ENCODE measurements around the gene HECTD1.
"Not testable (repeated sequence)": the region's sequence is repeated elsewhere in the genome, so short reads cannot be mapped to it uniquely, and the experiment has no call there.

The HECTD1 gene

GRCh38 chr14:31097081-31097480 lies 110.5 kb downstream of the HECTD1 start:
- Histone ChIP-seq H3K4me2 (no peak overlapping the region), H3K4me1 (no peaks in the 10 kb centered on the region), H3K27ac (no peak overlapping the region), H3K27me3 (no peaks in the 10 kb centered on the region), H4K20me1 (no peaks in the 10 kb centered on the region), H3K9me3 (no peaks in the 10 kb centered on the region), H3K36me3 (peaks cover 60% of the 10 kb centered on the region), H3K4me3 (no peak overlapping the region), H3K9ac (no peak overlapping the region)
- TF ChIP-seq Cebpa-rat (IDR thresholded peaks at IDR 0.05): no peak

GRCh38 chr14:31096255-31096654 lies 111.3 kb downstream of the HECTD1 start:
- H3K27ac ChIP-seq: no peak overlapping the region
- H3K9ac ChIP-seq: no peak overlapping the region
- H3K4me2 ChIP-seq: no peak overlapping the region
- no peaks in the 10 kb centered on the region for H3K27me3 ChIP-seq
- H3K36me3 ChIP-seq: peaks cover 53% of the 10 kb centered on the region
- TF ChIP-seq Cebpa-rat (IDR thresholded peaks at IDR 0.05): no peak
- no peaks in the 10 kb centered on the region for H4K20me1 ChIP-seq
- H3K4me1 ChIP-seq: no peaks in the 10 kb centered on the region
- H3K9me3 ChIP-seq: no peaks in the 10 kb centered on the region
- no peak overlapping the region for H3K4me3 ChIP-seq

- H3K27me3 ChIP-seq, H3K4me3 ChIP-seq, H4K20me1 ChIP-seq, H3K27ac ChIP-seq, H3K9ac ChIP-seq, H3K4me1 ChIP-seq, H3K4me2 ChIP-seq, H3K9me3 ChIP-seq: not testable (repeated sequence)
- H3K36me3 ChIP-seq: peaks cover 49% of the 10 kb centered on the region
Observed at GRCh38 chr14:31095817-31096216, 111.8 kb downstream of the HECTD1 start.

GRCh38 chr14:31093884-31094839 lies 113.4 kb downstream of the HECTD1 start:
- not testable (repeated sequence) for H3K27ac ChIP-seq, H3K4me2 ChIP-seq, H3K4me3 ChIP-seq, H3K9ac ChIP-seq, H3K9me3 ChIP-seq, H3K27me3 ChIP-seq, H3K4me1 ChIP-seq, H4K20me1 ChIP-seq
- peaks cover 32% of the 10 kb centered on the region for H3K36me3 ChIP-seq

GRCh38 chr14:31092160-31092708 lies 115.4 kb downstream of the HECTD1 start:
- Histone ChIP-seq H3K27me3 (no peaks in the 10 kb centered on the region), H4K20me1 (no peaks in the 10 kb centered on the region), H3K36me3 (peaks cover 13% of the 10 kb centered on the region; the same call in 1 of the 2 replicates), H3K9ac (no peak overlapping the region), H3K4me3 (no peak overlapping the region), H3K9me3 (no peaks in the 10 kb centered on the region), H3K4me2 (no peak overlapping the region), H3K27ac (no peak overlapping the region), H3K4me1 (no peaks in the 10 kb centered on the region)
- TF ChIP-seq Cebpa-rat (IDR thresholded peaks at IDR 0.05): no peak

GRCh38 chr14:31090883-31091764 lies 116.5 kb downstream of the HECTD1 start:
- Histone ChIP-seq H3K4me3 (no peak overlapping the region), H3K4me1 (no peaks in the 10 kb centered on the region), H3K27me3 (no peaks in the 10 kb centered on the region), H3K9me3 (no peaks in the 10 kb centered on the region), H3K9ac (no peak overlapping the region), H3K27ac (no peak overlapping the region), H3K4me2 (no peak overlapping the region), H4K20me1 (no peaks in the 10 kb centered on the region), H3K36me3 (0 out of 2 replicates have a peak, but pooled peaks cover 5% of the 10 kb centered on the region)
- TF ChIP-seq Cebpa-rat (IDR thresholded peaks at IDR 0.05): no peak

- H3K4me3 ChIP-seq, H3K9ac ChIP-seq, H4K20me1 ChIP-seq, H3K36me3 ChIP-seq, H3K27ac ChIP-seq, H3K4me2 ChIP-seq, H3K9me3 ChIP-seq, H3K27me3 ChIP-seq: not testable (repeated sequence)
- H3K4me1 ChIP-seq: peaks cover 18% of the 10 kb centered on the region
Observed at GRCh38 chr14:31086466-31086865, 121.1 kb downstream of the HECTD1 start.

- H3K36me3 ChIP-seq: no peaks in the 10 kb centered on the region
- H3K4me3 ChIP-seq: no peak overlapping the region
- H4K20me1 ChIP-seq: no peaks in the 10 kb centered on the region
- peak overlapping the region; percentile 39; the same call in 1 of the 2 replicates for H3K4me2 ChIP-seq
- H3K27ac ChIP-seq: no peak overlapping the region
- H3K4me1 ChIP-seq: peaks cover 18% of the 10 kb centered on the region
- no peaks in the 10 kb centered on the region for H3K27me3 ChIP-seq
- TF ChIP-seq Cebpa-rat (IDR thresholded peaks at IDR 0.05): no peak
- H3K9ac ChIP-seq: no peak overlapping the region
- no peaks in the 10 kb centered on the region for H3K9me3 ChIP-seq
Observed at GRCh38 chr14:31085027-31085426, 122.6 kb downstream of the HECTD1 start.

- H3K9ac ChIP-seq: no peak overlapping the region
- peak overlapping the region; percentile 39 for H3K4me2 ChIP-seq
- no peak overlapping the region for H3K4me3 ChIP-seq
- no peak overlapping the region for H3K27ac ChIP-seq
- H4K20me1 ChIP-seq: no peaks in the 10 kb centered on the region
- peaks cover 18% of the 10 kb centered on the region for H3K4me1 ChIP-seq
- TF ChIP-seq Cebpa-rat (IDR thresholded peaks at IDR 0.05): no peak
- no peaks in the 10 kb centered on the region for H3K27me3 ChIP-seq
- H3K9me3 ChIP-seq: no peaks in the 10 kb centered on the region
- H3K36me3 ChIP-seq: no peaks in the 10 kb centered on the region
Observed at GRCh38 chr14:31084385-31084784, 123.2 kb downstream of the HECTD1 start.

GRCh38 chr14:31083781-31084180 lies 123.8 kb downstream of the HECTD1 start:
- H4K20me1 ChIP-seq: no peaks in the 10 kb centered on the region
- H3K27me3 ChIP-seq: no peaks in the 10 kb centered on the region
- no peaks in the 10 kb centered on the region for H3K9me3 ChIP-seq
- peaks cover 18% of the 10 kb centered on the region for H3K4me1 ChIP-seq
- no peak for TF ChIP-seq Cebpa-rat (IDR thresholded peaks at IDR 0.05)
- no peak overlapping the region for H3K9ac ChIP-seq
- H3K36me3 ChIP-seq: no peaks in the 10 kb centered on the region
- H3K4me3 ChIP-seq: no peak overlapping the region
- no peak overlapping the region for H3K27ac ChIP-seq
- peak overlapping the region; percentile 39 for H3K4me2 ChIP-seq
